ENCODE measurements around the gene BRAT1.
"Not testable (repeated sequence)": the region's sequence is repeated elsewhere in the genome, so short reads cannot be mapped to it uniquely, and the experiment has no call there.

BRAT1 gene

GRCh38 chr7:2542916-2543871 lies 12.1 kb downstream of the BRAT1 start:
- DNase-seq (ENCODE audit: low spot score in 2 of 2): no peak
- no peak overlapping the region for H3K4me3 ChIP-seq
- H3K9me3 ChIP-seq: no peaks in the 10 kb centered on the region
- in situ Hi-C loops (cut with MboI; ENCODE audit: low sequenced_read_pairs): no loop called here
- H3K4me1 ChIP-seq: no peaks in the 10 kb centered on the region
- H3K36me3 ChIP-seq (replicated peaks): peaks cover 74% of the 10 kb centered on the region
- no peaks in the 10 kb centered on the region for H3K27me3 ChIP-seq (ENCODE audit: low read depth)

- Histone ChIP-seq H3K27me3 (ENCODE audit: low read depth) (no peaks in the 10 kb centered on the region), H3K4me1 (no peaks in the 10 kb centered on the region), H3K36me3 (replicated peaks) (peaks cover 70% of the 10 kb centered on the region), H3K9me3 (no peaks in the 10 kb centered on the region), H3K4me3 (no peak overlapping the region)
- DNase-seq (ENCODE audit: low spot score in 2 of 2): no peak
- in situ Hi-C loops (cut with MboI; ENCODE audit: low sequenced_read_pairs): no loop called here
These were observed 13.1 kb downstream of the BRAT1 start for GRCh38 chr7:2542011-2542915.

- H3K9me3 ChIP-seq: no peaks in the 10 kb centered on the region
- H3K27me3 ChIP-seq (ENCODE audit: low read depth): no peaks in the 10 kb centered on the region
- H3K36me3 ChIP-seq (replicated peaks): peaks cover 62% of the 10 kb centered on the region
- in situ Hi-C loops (cut with MboI; ENCODE audit: low sequenced_read_pairs): no loop called here
- no peaks in the 10 kb centered on the region for H3K4me1 ChIP-seq
- H3K4me3 ChIP-seq: no peak overlapping the region
- DNase-seq (ENCODE audit: low spot score in 2 of 2): no peak
These were observed 13.9 kb downstream of the BRAT1 start for GRCh38 chr7:2541291-2542010.

- no peaks in the 10 kb centered on the region for H3K9me3 ChIP-seq
- peaks cover 54% of the 10 kb centered on the region for H3K36me3 ChIP-seq (replicated peaks)
- no peak for DNase-seq (ENCODE audit: low spot score in 2 of 2)
- no peaks in the 10 kb centered on the region for H3K27me3 ChIP-seq (ENCODE audit: low read depth)
- no peak overlapping the region for H3K4me3 ChIP-seq
- in situ Hi-C loops (cut with MboI; ENCODE audit: low sequenced_read_pairs): no loop called here
- H3K4me1 ChIP-seq: no peaks in the 10 kb centered on the region
These were observed 14.7 kb downstream of the BRAT1 start for GRCh38 chr7:2540641-2541051.

- DNase-seq (ENCODE audit: low spot score in 2 of 2): no peak
- Histone ChIP-seq H3K27me3 (ENCODE audit: low read depth) (no peaks in the 10 kb centered on the region), H3K4me1 (no peaks in the 10 kb centered on the region), H3K36me3 (replicated peaks) (peaks cover 52% of the 10 kb centered on the region), H3K9me3 (no peaks in the 10 kb centered on the region), H3K4me3 (no peak overlapping the region)
- in situ Hi-C loops (cut with MboI; ENCODE audit: low sequenced_read_pairs): no loop called here
These were observed 15.2 kb downstream of the BRAT1 start for GRCh38 chr7:2540133-2540532.

GRCh38 chr7:2539031-2539911 lies 16.1 kb downstream of the BRAT1 start:
- Histone ChIP-seq H3K4me1 (no peaks in the 10 kb centered on the region), H3K27me3 (ENCODE audit: low read depth) (no peaks in the 10 kb centered on the region), H3K9me3 (no peaks in the 10 kb centered on the region), H3K4me3 (no peak overlapping the region), H3K36me3 (replicated peaks) (peaks cover 44% of the 10 kb centered on the region)
- no peak for DNase-seq (ENCODE audit: low spot score in 2 of 2)
- in situ Hi-C loops (cut with MboI; ENCODE audit: low sequenced_read_pairs): no loop called here

GRCh38 chr7:2537981-2538851 lies 17.1 kb downstream of the BRAT1 start:
- Histone ChIP-seq H3K4me3 (no peak overlapping the region), H3K4me1 (no peaks in the 10 kb centered on the region), H3K9me3 (no peaks in the 10 kb centered on the region), H3K36me3 (replicated peaks) (peaks cover 39% of the 10 kb centered on the region), H3K27me3 (ENCODE audit: low read depth) (no peaks in the 10 kb centered on the region)
- in situ Hi-C loops (cut with MboI; ENCODE audit: low sequenced_read_pairs): no loop called here
- DNase-seq (ENCODE audit: low spot score in 2 of 2): no peak

GRCh38 chr7:2535872-2536627 lies 19.3 kb downstream of the BRAT1 start:
- in situ Hi-C loops (cut with MboI; ENCODE audit: low sequenced_read_pairs); H3K27me3 ChIP-seq (ENCODE audit: low read depth); DNase-seq (ENCODE audit: low spot score in 2 of 2); H3K9me3 ChIP-seq; H3K4me3 ChIP-seq; H3K4me1 ChIP-seq: not testable (repeated sequence)
- peaks cover 24% of the 10 kb centered on the region for H3K36me3 ChIP-seq (replicated peaks)

GRCh38 chr7:2534214-2534613 lies 21.1 kb downstream of the BRAT1 start:
- peaks cover 14% of the 10 kb centered on the region for H3K36me3 ChIP-seq (replicated peaks)
- DNase-seq (ENCODE audit: low spot score in 2 of 2); H3K4me1 ChIP-seq; H3K4me3 ChIP-seq; H3K27me3 ChIP-seq (ENCODE audit: low read depth); in situ Hi-C loops (cut with MboI; ENCODE audit: low sequenced_read_pairs); H3K9me3 ChIP-seq: not testable (repeated sequence)

GRCh38 chr7:2533566-2533965 lies 21.8 kb downstream of the BRAT1 start:
- H3K4me3 ChIP-seq; H3K4me1 ChIP-seq; H3K27me3 ChIP-seq (ENCODE audit: low read depth); DNase-seq (ENCODE audit: low spot score in 2 of 2); H3K36me3 ChIP-seq (replicated peaks); in situ Hi-C loops (cut with MboI; ENCODE audit: low sequenced_read_pairs); H3K9me3 ChIP-seq: not testable (repeated sequence)

GRCh38 chr7:2532816-2533215 lies 22.5 kb downstream of the BRAT1 start:
- H3K36me3 ChIP-seq (replicated peaks); H3K4me1 ChIP-seq; H3K9me3 ChIP-seq; DNase-seq (ENCODE audit: low spot score in 2 of 2); H3K27me3 ChIP-seq (ENCODE audit: low read depth); H3K4me3 ChIP-seq; in situ Hi-C loops (cut with MboI; ENCODE audit: low sequenced_read_pairs): not testable (repeated sequence)

Data from HAP-1 (cell line).